HL-60 (cell line): Measurements from ENCODE around the gene SORCS2.

Experiments
- CTCF ChIP-seq: IDR thresholded peaks from one replicate; pipeline ENCODE4 v1.5.1; 2011; ENCODE audit warnings: low read length, control low read depth, inconsistent platforms; ENCODE audit not compliant: insufficient read depth
- GABPA ChIP-seq: IDR thresholded peaks from 2 replicates; pipeline ENCODE4 v1.6.1; 2012; ENCODE audit warnings: low read depth
- POLR2AphosphoS5 ChIP-seq: IDR thresholded peaks from 2 replicates; pipeline ENCODE4 v1.6.1; 2012; ENCODE audit warnings: low read depth
- REST ChIP-seq: IDR thresholded peaks from 2 replicates; pipeline ENCODE4 v1.6.1; 2012; ENCODE audit warnings: low read depth; ENCODE audit not compliant: insufficient replicate concordance
- SPI1 ChIP-seq: IDR thresholded peaks from 2 replicates; pipeline ENCODE4 v1.6.1; 2012; ENCODE audit warnings: low read depth, mild to moderate bottlenecking, borderline replicate concordance

GRCh38 chr4:7342223-7343080, 150.1 kb downstream of the SORCS2 start:
- TF ChIP-seq CTCF (no peak), REST (no peak), POLR2AphosphoS5 (no peak), SPI1 (no peak), GABPA (no peak)
